Thymus (tissue), 11 donors: Measurements from ENCODE around the gene ZNF185. TPM values are rescaled to one million over a fixed set of nuclear protein-coding genes. Genes with fewer than 3 reads are reported as not detected.

Source experiments
- DNase-seq, 9 donors: peaks; one replicate each; pipeline ENCODE4 v3.0.0-alpha.2; 2013; ENCODE audit warnings: low spot score in 9 of 9, low read depth in 6 of 9, missing footprints in 1 of 9
- H3K27ac ChIP-seq, 2 donors: one replicate each; pipeline ENCODE4 v1.5.1; 2013; ENCODE audit warnings: control low read depth in 1 of 2, low read depth in 1 of 2, low read length in 1 of 2, mild to moderate bottlenecking in 1 of 2, moderate library complexity in 1 of 2
- H3K27me3 ChIP-seq, 2 donors: one replicate each; pipeline ENCODE4 v1.5.1; 2013; ENCODE audit warnings: low read length in 1 of 2; ENCODE audit not compliant: control insufficient read depth in 2 of 2, insufficient read depth in 1 of 2
- H3K36me3 ChIP-seq, 2 donors: one replicate each; pipeline ENCODE4 v1.5.1; 2013; ENCODE audit warnings: low read length in 1 of 2, mild to moderate bottlenecking in 1 of 2, moderate library complexity in 1 of 2; ENCODE audit not compliant: control insufficient read depth in 2 of 2, insufficient read depth in 2 of 2
- H3K4me1 ChIP-seq, 2 donors: one replicate each; pipeline ENCODE4 v1.5.1; 2013; ENCODE audit warnings: low read length in 2 of 2; ENCODE audit not compliant: control insufficient read depth in 2 of 2, insufficient read depth in 2 of 2
- H3K4me3 ChIP-seq, 2 donors: one replicate each; pipeline ENCODE4 v1.5.1; 2013; ENCODE audit warnings: low read length in 2 of 2, control low read depth in 1 of 2, mild to moderate bottlenecking in 1 of 2
- H3K9me3 ChIP-seq, 2 donors: one replicate each; pipeline ENCODE4 v1.5.1; 2013; ENCODE audit warnings: low read length in 1 of 2, mild to moderate bottlenecking in 1 of 2; ENCODE audit not compliant: control insufficient read depth in 2 of 2, insufficient read depth in 1 of 2
- WGBS: extraction: QIAGEN DNeasy Blood & Tissue Kit; methylation state at CpG from one replicate; pipeline ENCODE4 v1.1.7; 2013; 5-methylcytosine and 5-hydroxymethylcytosine counted together
- polyA plus RNA-seq: library from polyadenylated mRNA; stranded (reverse); fragments of 200-250 nt; gene quantifications from one replicate; pipeline ENCODE4 v1.2.3, GENCODE V29; 2013
- total RNA-seq: library from RNA; stranded (reverse); fragments of 120-200 nt; gene quantifications from one replicate; pipeline ENCODE4 v1.2.4, GENCODE V29; 2013
- donor health status: healthy.

The ZNF185 gene
- total and polyA plus RNA-seq, 2 donors, result 1.5 to 5.9 TPM

GRCh38 chrX:152872522-152872921, 25.3 kb upstream of the ZNF185 start:
- WGBS, result 100% methylated on average over 1 of the region's 2 CpGs
- Histone ChIP-seq H3K27ac (no peak overlapping the region), H3K9me3 (no peaks in the 10 kb centered on the region), H3K27me3 (no peaks in the 10 kb centered on the region), H3K36me3 (peaks cover 2 to 17% of the 10 kb centered on the region in 2 donors), H3K4me1 (no peaks in the 10 kb centered on the region), H3K4me3 (no peak overlapping the region)
- DNase-seq, result no peak

DNA sequence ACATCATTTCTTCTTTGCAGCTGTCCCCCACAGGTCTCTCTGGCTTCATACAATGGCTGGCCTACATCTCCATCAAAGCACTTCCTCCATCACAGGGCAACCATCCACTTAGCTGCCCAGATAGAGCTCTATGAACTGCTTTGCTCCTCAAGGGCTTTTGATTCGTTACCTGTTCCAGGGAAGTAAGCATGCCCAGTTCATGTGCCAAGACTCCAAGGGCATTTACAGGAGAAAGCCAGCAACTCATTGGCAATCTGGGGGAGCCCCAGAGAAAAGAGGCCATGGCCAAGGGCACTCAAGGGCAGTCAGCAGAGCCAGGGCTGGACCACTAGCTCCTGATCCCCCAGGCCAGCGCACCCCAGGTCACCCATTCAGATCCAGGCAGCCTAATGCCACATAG, 24.5 kb upstream of the ZNF185 start:
- Histone ChIP-seq H3K9me3 (no peaks in the 10 kb centered on the region), H3K27ac (no peak overlapping the region), H3K36me3 (peaks cover 0 to 13% of the 10 kb centered on the region in 2 donors), H3K4me3 (no peak overlapping the region), H3K27me3 (no peaks in the 10 kb centered on the region), H3K4me1 (no peaks in the 10 kb centered on the region)
- DNase-seq, result no peak
- WGBS, result 98% methylated on average over 2 of the region's 2 CpGs

GRCh38 chrX:152876931-152877840, 20.7 kb upstream of the ZNF185 start:
- no peaks in the 10 kb centered on the region for H3K36me3 ChIP-seq
- no peaks in the 10 kb centered on the region for H3K4me1 ChIP-seq
- no peak for DNase-seq
- H3K27me3 ChIP-seq, result no peaks in the 10 kb centered on the region
- no peaks in the 10 kb centered on the region for H3K9me3 ChIP-seq
- no peak overlapping the region for H3K27ac ChIP-seq
- 95% methylated on average over 10 of the region's 10 CpGs for WGBS
- no peak overlapping the region for H3K4me3 ChIP-seq

GRCh38 chrX:152878976-152879755, 18.7 kb upstream of the ZNF185 start:
- Histone ChIP-seq H3K4me1 (no peaks in the 10 kb centered on the region), H3K27me3 (no peaks in the 10 kb centered on the region), H3K27ac (no peak overlapping the region), H3K9me3 (no peaks in the 10 kb centered on the region), H3K4me3 (no peak overlapping the region), H3K36me3 (no peaks in the 10 kb centered on the region)
- no peak for DNase-seq
- 89% methylated on average over 16 of the region's 16 CpGs for WGBS

DNA sequence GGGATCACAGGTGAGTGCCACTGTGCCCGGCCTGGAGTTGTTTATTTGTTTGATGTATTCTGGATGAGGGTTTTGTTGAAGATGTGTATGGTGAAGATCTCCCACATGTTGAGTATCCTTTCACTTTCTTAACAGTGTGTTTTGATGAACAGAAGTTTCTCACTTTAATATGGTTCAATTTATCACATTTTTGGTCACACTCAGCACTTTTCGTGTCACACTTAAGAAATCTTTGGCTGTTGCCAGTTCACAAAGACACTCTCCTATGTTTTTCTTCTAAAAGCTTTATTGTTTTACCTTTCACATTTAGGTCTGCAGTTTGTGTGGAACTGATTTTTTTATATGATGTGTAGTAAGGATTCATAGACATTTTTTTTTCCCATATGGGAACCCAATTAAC, 16.6 kb upstream of the ZNF185 start:
- no peak for DNase-seq
- no peaks in the 10 kb centered on the region for H3K36me3 ChIP-seq
- no peak overlapping the region for H3K27ac ChIP-seq
- 100% methylated on average over 2 of the region's 2 CpGs for WGBS
- no peaks in the 10 kb centered on the region for H3K4me1 ChIP-seq
- no peaks in the 10 kb centered on the region for H3K27me3 ChIP-seq
- H3K4me3 ChIP-seq, result no peak overlapping the region
- H3K9me3 ChIP-seq, result no peaks in the 10 kb centered on the region

GRCh38 chrX:152884171-152884570, 13.7 kb upstream of the ZNF185 start:
- no peak for DNase-seq

DNA sequence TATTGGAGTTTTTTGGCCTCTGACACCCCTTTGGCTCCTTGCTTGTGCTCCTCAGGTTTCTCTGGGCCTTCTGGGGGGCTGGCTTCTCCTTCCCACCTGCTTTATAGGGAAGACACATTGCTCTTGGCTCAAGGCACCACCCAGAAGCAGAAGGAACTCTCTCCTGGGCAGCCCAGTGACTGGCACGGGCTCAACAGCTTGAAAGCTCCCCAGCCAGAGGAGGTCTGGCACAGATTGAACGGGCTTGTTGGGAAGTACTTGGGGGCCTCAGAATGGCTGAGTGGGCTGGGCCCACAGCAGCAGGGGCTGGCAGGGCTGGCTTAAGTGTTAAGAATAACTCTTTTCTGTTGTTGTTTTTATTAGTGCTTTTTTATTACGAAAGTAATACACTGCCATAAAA, 11.2 kb upstream of the ZNF185 start:
- H3K4me3 ChIP-seq, result no peak overlapping the region
- no peaks in the 10 kb centered on the region for H3K9me3 ChIP-seq
- H3K36me3 ChIP-seq, result no peaks in the 10 kb centered on the region
- no peak overlapping the region for H3K27ac ChIP-seq
- H3K4me1 ChIP-seq, result no peaks in the 10 kb centered on the region
- 83% methylated on average over 3 of the region's 3 CpGs for WGBS
- no peak for DNase-seq
- H3K27me3 ChIP-seq, result peaks cover 0 to 14% of the 10 kb centered on the region in 2 donors

More at GRCh38 chrX:152884171-152884570, 13.7 kb upstream of the ZNF185 start:
- Histone ChIP-seq H3K27me3 (peaks cover 0 to 2% of the 10 kb centered on the region in 2 donors), H3K4me3 (no peak overlapping the region), H3K36me3 (no peaks in the 10 kb centered on the region), H3K27ac (no peak overlapping the region), H3K9me3 (no peaks in the 10 kb centered on the region), H3K4me1 (no peaks in the 10 kb centered on the region)
- 87% methylated on average over 6 of the region's 6 CpGs for WGBS

DNA sequence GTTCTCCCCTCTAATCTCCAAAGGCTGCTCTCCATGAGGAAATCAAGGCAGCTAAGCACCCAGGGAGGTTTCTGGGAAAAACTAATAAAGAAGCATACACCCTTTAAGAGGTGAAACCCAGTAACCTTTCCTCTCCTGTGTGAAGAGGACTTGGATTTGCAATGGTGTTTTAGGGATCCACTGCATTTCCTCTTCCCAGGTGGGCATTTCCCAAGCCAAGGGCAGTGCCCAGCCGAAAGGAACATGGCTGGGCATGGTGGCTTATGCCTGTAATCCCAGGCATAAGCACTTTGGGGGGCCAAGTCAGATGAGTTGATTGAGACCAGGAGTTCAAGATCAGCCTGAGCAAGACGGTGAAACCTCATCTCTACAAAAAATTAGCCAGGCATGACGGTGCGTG, 5.4 kb upstream of the ZNF185 start:
- Histone ChIP-seq H3K4me3 (no peak overlapping the region), H3K4me1 (no peaks in the 10 kb centered on the region), H3K9me3 (no peaks in the 10 kb centered on the region), H3K27ac (no peak overlapping the region), H3K27me3 (peaks cover 0 to 55% of the 10 kb centered on the region in 2 donors), H3K36me3 (no peaks in the 10 kb centered on the region)
- WGBS, result 78% methylated on average over 4 of the region's 4 CpGs
- no peak for DNase-seq
